RWPE2 (cell line): ENCODE measurements around the gene KLHL29.

Experiments used
- ATAC-seq: fragments of 200-7000 bp; cut with Tn5 transposase; 3 replicates; pipeline ENCODE4 v1.9.1; 2021; ENCODE audit warnings: low read depth
- DNase-seq: peaks from one replicate; pipeline ENCODE4 v3.0.0-alpha.2; 2020; ENCODE audit warnings: low spot score
- H3K27ac ChIP-seq: fragments of 450-650 bp; 2 replicates; pipeline ENCODE4 v1.5.1; 2017; ENCODE audit warnings: mild to moderate bottlenecking; ENCODE audit not compliant: poor library complexity, severe bottlenecking
- H3K27me3 ChIP-seq: fragments of 250-450 bp; sonication (Bioruptor Pico); 2 replicates; pipeline ENCODE4 v1.5.1; 2021; ENCODE audit warnings: mild to moderate bottlenecking, moderate library complexity; ENCODE audit not compliant: insufficient read depth, poor library complexity, severe bottlenecking
- H3K36me3 ChIP-seq: fragments of 250-450 bp; sonication (Bioruptor Pico); 2 replicates; pipeline ENCODE4 v1.5.1; 2020; ENCODE audit warnings: low read depth, mild to moderate bottlenecking, moderate library complexity
- H3K4me1 ChIP-seq: fragments of 250-450 bp; sonication (Bioruptor Pico); 2 replicates; pipeline ENCODE4 v1.5.1; 2021; ENCODE audit warnings: mild to moderate bottlenecking, moderate library complexity; ENCODE audit not compliant: insufficient read depth, poor library complexity, severe bottlenecking
- H3K4me3 ChIP-seq: fragments of 250-450 bp; sonication (Bioruptor Pico); 2 replicates; pipeline ENCODE4 v1.5.1; 2021; ENCODE audit warnings: mild to moderate bottlenecking, moderate library complexity; ENCODE audit not compliant: severe bottlenecking
- H3K9me3 ChIP-seq: fragments of 250-450 bp; sonication (Bioruptor Pico); 2 replicates; pipeline ENCODE4 v1.5.1; 2021; ENCODE audit warnings: mild to moderate bottlenecking, moderate library complexity; ENCODE audit not compliant: severe bottlenecking
- CTCF ChIP-seq: fragments of 450-650 bp; IDR thresholded peaks from one replicate; pipeline ENCODE4 v1.5.1; 2017; ENCODE audit warnings: mild to moderate bottlenecking, moderate library complexity; ENCODE audit not compliant: poor library complexity, severe bottlenecking

KLHL29 gene

DNA sequence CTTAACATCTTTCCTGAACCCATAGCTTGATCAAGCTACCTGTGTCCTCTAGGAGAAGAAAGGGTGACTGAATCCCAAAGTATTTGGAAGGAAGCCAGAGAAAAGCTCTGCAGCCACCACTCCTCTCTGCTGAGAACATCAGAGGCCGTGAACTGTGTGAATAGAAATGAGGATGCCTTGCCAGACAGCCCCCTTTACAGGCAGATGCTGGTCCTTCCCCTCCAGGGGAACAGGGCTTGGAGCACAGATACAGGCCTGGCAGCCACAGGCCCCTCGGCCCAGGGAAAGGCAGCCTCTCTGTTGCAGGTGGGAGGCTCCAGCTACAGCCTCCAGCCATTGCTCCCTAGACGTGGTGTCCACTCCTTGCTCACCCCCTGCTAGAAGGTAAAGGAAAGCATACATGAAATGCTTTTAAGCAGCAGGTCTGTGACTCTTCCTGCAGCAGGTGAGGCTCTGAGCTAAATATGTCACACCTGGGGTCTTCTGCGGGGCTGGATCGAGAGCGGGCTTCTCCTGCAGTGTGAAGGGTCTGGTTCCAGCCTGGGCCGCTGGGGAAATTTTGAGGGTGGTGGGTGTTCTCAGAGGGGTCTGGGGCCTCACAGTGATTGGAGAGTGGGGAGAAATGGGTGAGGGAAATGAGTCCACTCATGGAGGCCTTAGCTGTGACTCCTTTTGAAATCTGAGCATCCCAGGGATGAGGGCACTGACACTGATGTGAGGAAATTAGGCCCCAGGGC, 234.0 kb downstream of the KLHL29 start:
- no peaks in the 10 kb centered on the region for H3K36me3 ChIP-seq
- no peak overlapping the region for H3K27ac ChIP-seq
- DNase-seq (no peak), ATAC-seq (0 out of 3 replicates have a peak, but pooled peaks have one; percentile 32)
- H3K4me1 ChIP-seq = no peaks in the 10 kb centered on the region
- no peaks in the 10 kb centered on the region for H3K27me3 ChIP-seq
- no peak for TF ChIP-seq CTCF
- H3K9me3 ChIP-seq = no peaks in the 10 kb centered on the region
- no peak overlapping the region for H3K4me3 ChIP-seq

DNA sequence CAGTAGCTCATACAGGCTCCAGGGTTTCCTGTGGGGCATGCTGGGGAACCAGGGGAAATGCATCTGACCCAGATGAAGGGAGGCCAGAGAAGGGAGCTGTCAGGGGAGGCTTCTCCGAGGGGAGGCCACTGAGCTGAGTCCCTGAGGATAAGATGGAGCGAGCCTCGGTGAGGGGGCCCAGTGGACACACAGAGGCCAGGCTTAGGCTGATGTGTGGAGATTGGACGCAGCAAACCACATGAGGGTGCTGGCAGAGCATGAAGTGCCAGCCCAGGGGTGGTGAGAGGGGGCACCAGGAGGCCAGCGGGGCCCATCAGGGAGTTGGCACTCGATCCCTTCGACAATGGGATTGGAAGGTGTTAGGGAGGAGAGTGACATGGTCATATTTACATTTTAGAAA, 235.0 kb downstream of the KLHL29 start:
- no peak overlapping the region for H3K4me3 ChIP-seq
- ATAC-seq (no peak), DNase-seq (no peak)
- TF ChIP-seq CTCF = no peak
- no peak overlapping the region for H3K27ac ChIP-seq
- no peaks in the 10 kb centered on the region for H3K9me3 ChIP-seq
- H3K36me3 ChIP-seq = no peaks in the 10 kb centered on the region
- no peaks in the 10 kb centered on the region for H3K27me3 ChIP-seq
- no peaks in the 10 kb centered on the region for H3K4me1 ChIP-seq

DNA sequence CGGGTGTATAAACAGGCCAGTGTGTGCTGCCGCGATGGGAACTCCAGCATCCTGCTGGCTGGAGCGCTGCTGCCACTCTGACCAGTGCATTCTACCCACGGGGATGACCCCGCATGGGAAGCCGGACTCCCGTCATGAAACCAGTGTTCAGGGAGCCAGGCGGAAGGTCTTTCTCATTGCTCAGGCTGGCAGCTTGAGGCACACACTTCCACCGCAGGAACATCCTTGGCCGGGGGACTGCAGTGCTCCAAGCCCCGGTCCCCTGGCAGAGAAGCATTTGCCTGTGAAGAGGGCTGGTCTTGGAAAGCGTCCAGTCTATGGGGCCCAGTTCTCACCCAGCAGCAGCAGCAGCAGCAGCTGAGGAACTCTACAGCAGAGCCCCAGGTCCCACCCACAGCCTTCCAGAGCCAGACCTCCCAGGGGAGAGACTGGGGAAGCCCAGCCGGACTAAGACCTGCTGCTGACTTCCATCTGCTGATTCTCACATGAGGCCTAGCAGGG, 235.9 kb downstream of the KLHL29 start:
- H3K4me1 ChIP-seq = no peaks in the 10 kb centered on the region
- DNase-seq (no peak), ATAC-seq (no peak)
- H3K27me3 ChIP-seq = no peaks in the 10 kb centered on the region
- no peaks in the 10 kb centered on the region for H3K36me3 ChIP-seq
- no peak for TF ChIP-seq CTCF
- no peaks in the 10 kb centered on the region for H3K9me3 ChIP-seq
- no peak overlapping the region for H3K4me3 ChIP-seq
- no peak overlapping the region for H3K27ac ChIP-seq

DNA sequence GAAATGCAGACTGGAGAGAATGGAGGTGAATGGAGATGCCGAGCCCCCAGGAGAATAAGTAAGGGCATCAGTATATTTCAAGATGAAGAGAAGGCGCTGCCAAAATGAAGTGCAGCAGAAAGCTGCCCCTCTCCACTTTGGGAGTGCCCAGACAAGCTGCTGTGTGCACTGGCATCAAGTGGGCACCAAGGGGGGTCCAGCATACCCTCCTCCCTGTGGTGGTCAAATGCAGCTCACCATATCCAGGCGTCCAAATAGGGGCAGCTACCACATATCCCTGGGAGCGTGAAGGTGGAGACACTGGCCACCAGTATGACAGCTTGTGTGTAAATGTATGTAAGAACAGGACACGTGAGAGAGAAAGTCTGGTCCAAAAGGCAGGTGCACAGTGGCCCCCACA, 236.6 kb downstream of the KLHL29 start:
- Histone ChIP-seq H3K27me3 (no peaks in the 10 kb centered on the region), H3K9me3 (no peaks in the 10 kb centered on the region), H3K4me3 (no peak overlapping the region), H3K36me3 (no peaks in the 10 kb centered on the region), H3K4me1 (no peaks in the 10 kb centered on the region), H3K27ac (no peak overlapping the region)
- ATAC-seq (no peak), DNase-seq (no peak)
- TF ChIP-seq CTCF = no peak

GRCh38 chr2:23622466-23622865, 237.5 kb downstream of the KLHL29 start:
- H3K36me3 ChIP-seq = no peaks in the 10 kb centered on the region
- no peak for TF ChIP-seq CTCF
- H3K4me1 ChIP-seq = no peaks in the 10 kb centered on the region
- ATAC-seq = no peak
- no peak overlapping the region for H3K27ac ChIP-seq
- no peaks in the 10 kb centered on the region for H3K9me3 ChIP-seq
- no peak overlapping the region for H3K4me3 ChIP-seq
- no peaks in the 10 kb centered on the region for H3K27me3 ChIP-seq
- no peak for DNase-seq
